ENCODE data around the gene POU2AF3. TPM values are rescaled to one million over a fixed set of nuclear protein-coding genes. Genes with fewer than 3 reads are reported as not detected.
"Not testable (repeated sequence)": the region's sequence is repeated elsewhere in the genome, so short reads cannot be mapped to it uniquely, and the experiment has no call there.

The POU2AF3 gene
- polyA plus RNA-seq, 4 donors: 7.0 to 9.2 (median 7.6) TPM

DNA sequence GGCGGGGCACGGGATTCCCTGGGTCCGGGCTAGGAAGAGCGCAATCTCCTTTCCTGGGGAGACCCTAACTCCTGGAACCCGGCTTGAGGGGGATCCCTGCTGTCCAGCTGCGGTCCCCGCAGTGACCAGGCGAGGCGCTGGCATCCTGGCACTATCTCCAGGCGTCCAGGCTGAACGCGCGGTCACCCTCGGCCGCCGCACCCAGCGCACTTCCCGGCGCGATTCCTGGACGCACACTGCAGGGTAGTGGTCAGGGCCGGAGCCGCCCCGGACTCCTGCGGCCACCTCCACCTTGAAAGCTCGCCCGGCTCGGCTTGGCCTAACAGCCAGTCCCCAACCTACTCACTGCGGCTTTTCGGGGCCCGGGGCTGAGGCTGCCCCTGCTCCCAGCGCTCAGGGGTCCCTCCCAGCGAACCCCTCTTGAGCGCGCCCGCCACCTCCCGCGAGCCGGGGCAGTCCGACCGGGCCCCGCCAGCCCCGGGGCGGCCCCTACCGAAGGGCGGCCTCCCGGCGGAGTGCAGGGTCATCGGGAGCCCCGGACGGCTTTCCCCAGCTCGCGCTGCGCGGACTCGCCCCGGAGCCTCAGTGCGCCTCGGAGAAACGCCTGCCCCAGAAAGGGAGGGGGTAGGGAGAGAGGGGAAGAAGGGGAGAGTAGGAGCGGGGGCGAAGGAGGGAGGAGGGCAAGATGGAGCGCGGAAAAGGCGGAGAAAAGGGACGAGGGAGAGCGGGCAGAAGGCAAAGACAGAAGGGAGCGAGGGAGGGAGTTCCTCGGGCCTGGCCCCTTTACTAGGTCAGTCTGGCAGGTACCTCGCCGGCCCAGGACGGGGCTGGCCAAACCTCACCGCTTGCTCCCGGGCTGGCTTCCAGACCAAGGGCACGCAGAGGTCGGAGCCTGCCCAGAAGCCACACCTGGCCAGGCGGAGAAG lies 1.0 kb downstream of the POU2AF3 start:
- peak in 3 of 4 donors; percentile 23 to 55 (median 42) for DNase-seq (ENCODE audit: low read depth in 4 of 4, low spot score in 2 of 4)

DNA sequence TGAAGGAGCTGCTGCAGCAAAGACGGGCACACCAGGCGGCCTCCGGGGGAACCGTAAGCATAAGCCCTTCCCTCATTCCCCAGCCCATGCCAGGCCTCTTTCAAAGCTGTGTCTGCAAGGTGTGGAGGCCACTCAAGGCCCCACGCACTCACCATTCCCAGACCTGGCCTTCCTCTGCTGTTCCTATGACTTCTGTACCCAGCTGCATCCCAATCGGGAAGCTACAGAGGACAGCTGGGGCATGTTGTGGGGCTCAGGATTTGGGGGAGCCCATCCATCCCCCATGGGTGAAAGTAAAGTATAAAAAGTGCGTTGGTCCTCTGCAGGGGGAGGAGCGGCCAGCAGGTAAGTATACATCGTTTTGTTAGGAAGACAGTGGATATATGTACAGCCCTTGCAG lies 2.2 kb downstream of the POU2AF3 start:
- no peak for DNase-seq (ENCODE audit: low read depth in 4 of 4, low spot score in 2 of 4)

DNA sequence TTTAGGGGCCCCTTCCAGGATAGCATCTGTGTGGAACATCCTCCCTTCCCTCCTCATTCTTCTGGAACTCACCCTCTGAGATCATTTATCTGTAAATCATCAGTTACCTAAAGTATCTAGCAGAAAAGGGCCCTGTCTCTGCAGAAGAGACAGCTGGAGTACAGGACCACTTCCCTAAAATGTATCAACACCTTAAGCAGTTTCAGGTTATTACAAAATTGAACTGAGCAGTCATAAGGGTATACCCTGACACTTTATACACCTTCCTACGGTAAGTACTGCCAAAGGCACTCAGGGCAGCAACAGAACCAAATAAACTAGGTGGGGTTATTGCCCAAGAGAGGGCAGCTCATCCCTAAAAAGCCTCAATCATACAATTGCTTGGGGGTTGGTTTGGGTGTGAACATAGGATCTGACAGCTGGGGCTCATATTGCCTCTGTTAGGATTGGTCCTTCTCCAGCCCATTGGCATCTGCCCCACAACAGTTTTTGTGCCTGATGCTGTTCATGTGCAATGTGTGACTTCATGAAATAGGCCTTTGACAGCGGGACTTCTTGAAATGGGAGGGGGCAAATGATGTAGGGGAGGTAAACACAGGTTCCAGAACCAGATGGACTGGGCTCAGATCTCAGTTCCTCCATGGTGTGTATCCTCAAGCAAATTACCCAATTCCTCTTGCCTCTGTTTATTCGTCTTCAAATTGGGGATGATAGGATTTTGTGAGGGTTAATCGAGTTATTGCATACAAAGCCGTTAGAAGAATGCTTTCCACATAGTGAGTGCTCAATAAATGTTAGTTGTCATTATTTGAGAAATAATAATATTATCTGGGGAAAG lies 2.9 kb downstream of the POU2AF3 start:
- DNase-seq (ENCODE audit: low read depth in 4 of 4, low spot score in 2 of 4): no peak

DNA sequence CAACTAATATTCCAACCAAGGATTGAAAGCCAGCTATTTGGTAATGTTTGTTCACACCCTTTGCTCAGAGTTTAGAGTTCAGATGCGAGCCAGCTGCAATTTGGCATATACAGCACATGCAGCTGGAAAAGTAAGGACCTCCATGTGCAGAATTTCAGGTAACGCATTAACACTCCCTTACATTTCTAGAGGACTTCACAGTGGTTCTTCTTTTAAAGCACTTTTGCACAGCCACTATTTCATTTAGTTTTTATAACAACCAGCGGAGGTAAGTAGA lies 3.4 kb downstream of the POU2AF3 start:
- DNase-seq (ENCODE audit: low read depth in 4 of 4, low spot score in 2 of 4): no peak

DNA sequence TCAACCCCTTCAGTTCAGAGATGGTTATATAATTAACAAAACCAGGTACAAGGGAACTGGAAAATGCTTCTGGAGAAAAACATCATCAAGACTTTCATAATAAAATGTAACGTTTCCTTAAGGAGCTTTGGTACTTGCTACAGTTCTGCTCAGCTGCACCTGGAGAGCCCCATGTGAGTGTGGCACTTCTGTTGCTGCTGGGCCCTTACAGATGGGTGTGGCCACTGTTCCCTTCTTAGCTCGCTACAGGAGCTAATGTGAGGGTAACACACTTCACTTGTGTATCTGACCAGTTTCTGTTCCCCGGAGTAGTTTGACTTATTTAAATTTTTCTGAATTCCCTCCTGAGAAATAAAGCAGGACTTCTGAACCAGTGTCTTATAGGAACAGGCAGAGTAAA lies 4.0 kb downstream of the POU2AF3 start:
- no peak for DNase-seq (ENCODE audit: low read depth in 4 of 4, low spot score in 2 of 4)

DNA sequence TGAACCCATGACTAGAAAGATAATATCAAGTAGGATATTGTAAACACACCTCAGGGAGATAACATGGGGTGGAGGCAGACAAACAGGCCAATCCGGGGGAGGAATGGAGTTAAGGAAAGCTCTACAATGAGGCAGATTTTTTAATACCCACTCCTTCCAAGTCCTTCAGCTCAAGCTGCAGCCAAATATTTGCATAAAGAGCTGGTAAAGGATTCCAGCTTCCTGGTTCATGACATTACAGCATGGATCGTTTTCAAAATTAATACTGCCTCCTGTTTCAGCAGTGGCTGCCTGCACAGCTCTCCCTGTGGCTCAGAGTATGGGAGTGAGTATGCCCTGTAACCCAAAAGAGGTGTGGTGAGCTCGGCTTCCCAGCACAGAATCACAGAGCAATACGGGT lies 5.1 kb downstream of the POU2AF3 start:
- no peak for DNase-seq (ENCODE audit: low read depth in 4 of 4, low spot score in 2 of 4)

DNA sequence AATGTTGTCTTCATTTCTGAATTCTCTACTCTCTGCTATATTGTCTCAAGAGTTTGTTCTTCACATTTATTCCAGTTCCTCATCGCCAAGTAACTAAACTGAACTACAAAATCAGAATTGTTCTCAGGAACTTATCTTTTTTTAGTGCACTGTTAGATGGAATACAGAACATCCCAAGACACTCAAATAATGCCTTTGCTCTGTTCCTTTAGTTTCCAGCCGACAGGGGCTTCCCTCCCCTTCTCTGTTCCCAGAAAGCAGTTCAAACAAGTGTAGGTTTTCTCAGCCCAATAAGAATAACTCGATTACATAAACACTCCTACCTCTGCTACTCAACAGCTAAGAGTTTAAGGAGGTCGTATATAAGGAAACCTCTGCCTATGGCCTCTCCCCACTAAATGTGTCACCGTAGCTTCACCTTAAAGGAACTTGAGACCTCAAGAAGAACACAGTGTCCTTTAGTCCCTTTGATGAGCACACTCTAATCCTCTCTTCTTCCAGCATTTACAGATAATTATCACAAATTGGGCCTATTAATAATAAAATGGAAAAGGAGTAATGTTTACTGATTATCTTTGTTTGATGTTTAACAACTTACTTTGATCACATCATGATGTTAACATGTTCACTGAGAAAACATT lies 6.9 kb downstream of the POU2AF3 start:
- no peak for DNase-seq (ENCODE audit: low read depth in 4 of 4, low spot score in 2 of 4)

DNA sequence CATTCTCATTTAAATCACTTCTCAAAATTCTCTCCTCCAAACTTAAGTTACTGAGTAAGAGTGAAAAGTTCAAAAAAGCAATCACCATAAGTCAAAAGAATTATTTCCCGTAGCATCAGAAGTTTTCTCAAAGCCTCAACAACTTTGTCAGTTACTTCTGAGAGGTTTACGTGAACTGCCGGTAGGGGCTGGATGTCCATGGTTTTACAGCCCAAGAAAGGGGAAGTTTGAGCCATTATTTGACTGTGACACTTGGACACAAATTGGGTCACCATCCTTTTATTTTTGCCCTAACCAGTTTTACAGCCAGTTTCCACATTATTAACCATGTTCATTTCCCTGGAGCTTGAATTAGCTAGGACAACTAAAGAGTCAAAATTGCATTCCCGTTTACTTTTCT lies 7.5 kb downstream of the POU2AF3 start:
- DNase-seq (ENCODE audit: low read depth in 4 of 4, low spot score in 2 of 4): no peak

DNA sequence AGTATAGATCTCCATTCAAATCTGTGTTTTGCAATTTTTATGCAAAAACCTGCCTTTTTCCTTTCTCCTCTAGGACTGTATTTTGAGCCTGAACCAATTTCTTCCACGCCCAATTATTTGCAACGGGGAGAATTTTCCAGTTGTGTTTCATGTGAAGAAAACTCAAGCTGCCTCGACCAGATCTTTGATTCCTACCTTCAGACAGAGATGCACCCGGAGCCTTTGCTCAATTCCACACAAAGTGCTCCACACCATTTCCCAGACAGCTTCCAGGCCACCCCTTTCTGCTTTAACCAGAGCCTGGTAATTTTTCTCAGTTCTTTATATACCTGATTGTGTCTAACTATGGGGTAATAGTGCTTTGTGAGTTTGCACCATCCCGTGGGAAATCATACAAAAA lies 8.0 kb downstream of the POU2AF3 start:
- DNase-seq (ENCODE audit: low read depth in 4 of 4, low spot score in 2 of 4): no peak

DNA sequence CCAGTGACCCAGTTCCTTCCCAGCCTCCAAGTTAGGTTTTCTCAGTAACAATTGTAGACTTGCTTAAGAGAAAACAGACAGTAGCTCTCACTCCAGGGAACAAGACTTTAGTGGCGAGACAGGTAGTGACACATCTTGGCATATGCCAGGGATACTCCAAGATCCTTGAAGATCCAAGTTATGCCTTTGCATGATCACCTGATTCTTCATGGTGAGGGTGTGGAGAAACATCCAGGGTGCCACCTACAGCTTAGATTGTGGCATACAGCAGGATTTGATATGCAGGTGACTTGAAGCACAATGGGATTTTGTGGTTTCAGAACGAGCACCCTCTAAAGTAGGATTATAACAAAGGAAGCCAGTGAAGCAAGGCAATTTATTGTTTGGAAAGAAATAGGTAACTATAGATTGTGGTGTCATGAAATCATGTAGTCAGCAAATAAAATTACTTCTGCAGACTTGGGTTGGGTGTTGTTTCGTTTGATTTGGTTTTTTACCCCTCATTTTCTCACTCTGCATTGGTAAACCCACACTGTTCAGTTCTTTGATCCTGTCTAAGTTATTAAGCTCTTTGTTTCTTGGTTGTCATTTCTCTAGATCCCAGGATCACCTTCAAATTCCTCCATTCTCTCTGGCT lies 9.2 kb downstream of the POU2AF3 start:
- no peak for DNase-seq (ENCODE audit: low read depth in 4 of 4, low spot score in 2 of 4)

DNA sequence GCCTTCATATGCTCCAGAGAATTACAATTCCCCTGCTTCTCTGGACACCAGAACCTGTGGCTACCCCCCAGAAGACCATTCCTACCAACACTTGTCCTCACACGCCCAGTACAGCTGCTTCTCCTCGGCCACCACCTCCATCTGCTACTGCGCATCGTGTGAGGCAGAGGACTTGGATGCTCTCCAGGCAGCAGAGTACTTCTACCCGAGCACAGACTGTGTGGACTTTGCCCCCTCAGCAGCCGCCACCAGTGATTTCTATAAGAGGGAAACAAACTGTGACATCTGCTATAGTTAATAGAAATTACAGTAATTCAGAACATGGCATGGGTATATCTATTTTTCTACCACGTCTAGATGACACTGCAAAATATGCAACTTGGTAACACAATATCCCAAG lies 9.8 kb downstream of the POU2AF3 start:
- DNase-seq (ENCODE audit: low read depth in 4 of 4, low spot score in 2 of 4): no peak

DNA sequence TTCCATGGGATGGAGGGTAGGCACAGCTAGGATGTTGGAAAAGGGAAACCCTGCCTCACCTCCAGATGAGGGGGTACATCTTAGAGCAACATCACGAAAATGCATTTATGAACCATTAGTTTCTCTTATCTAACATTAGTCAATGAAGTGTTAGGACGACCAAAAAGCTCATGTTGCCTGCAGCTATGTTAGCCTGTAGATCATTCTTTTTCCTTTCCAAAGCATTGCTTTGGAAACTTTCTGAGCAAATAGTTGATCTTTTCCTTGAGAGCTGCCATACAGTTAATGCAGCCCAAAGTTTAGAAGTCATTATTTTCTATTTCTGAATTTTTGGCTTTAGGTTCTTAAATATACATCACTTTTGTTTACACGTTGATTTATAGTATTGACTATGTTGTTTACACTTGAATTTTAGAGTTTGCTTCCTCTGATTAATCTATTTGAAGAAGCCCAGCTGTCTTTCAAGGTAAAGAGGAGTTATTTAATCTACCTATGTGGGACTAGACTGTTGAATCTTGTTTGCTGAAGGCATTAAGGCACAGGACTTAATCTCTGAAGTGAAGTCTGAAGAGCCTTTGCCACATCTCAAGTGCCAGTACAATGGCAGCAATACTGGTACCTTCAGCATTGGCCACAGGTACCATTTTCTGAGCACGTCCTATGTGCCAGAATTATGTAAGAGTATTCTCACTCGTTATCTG lies 11.0 kb downstream of the POU2AF3 start:
- no peak for DNase-seq (ENCODE audit: low read depth in 4 of 4, low spot score in 2 of 4)

DNA sequence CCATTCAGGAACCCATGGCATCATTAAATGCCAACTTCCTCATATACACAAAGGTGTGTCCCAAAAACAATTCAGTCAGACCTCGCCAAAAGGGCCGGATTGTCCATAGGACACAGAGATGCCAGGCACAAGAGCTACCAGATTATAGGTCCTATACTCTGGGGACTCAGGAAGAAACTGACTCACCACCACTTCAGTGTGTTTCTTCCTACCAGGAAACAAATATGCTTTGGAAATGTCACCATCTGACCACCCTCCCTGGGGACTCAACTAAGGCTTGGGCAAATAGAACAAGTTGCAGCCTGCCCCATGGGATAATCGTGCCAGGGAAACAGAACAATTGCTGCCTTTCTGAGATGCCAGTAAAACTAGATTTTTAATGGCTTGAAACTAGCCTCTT lies 11.7 kb downstream of the POU2AF3 start:
- DNase-seq (ENCODE audit: low read depth in 4 of 4, low spot score in 2 of 4): no peak

DNA sequence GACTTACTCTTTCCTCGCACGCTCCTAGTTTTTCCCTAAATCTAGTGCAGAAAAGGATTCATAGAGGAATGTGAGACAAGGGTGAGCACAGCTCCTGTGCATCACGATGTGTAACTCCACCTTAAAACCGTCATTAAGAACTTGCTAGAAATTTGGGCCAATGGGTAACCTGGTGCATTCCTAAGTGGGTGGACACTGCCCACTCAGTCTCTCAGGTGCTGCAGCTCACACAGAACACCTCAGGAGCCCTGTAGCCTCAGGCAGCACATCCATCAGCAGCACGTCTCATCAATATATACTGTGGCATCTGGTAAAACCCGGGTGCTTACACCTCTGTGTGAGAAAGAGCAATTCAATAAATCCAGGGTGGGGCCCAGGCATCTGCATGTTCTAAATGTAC lies 12.4 kb downstream of the POU2AF3 start:
- DNase-seq (ENCODE audit: low read depth in 4 of 4, low spot score in 2 of 4): no peak

DNA sequence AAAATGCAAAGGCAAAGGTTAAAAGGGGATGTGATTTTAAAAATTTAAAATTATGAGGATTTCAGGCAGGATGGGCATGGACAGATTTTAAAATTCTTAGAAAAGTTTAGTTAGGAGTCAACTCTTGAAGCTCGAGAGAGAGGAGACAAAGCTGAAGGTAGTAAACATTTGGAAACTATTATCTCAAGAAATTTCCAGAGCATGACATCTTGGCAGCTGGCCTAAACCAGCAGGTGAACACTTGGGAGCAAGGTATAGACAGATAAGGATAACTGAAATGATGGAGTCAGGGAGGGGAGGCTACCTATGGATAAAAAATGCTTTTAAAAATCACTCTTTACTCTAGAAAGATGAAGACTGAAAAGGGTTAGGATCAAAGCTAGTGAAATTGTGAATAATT lies 13.7 kb downstream of the POU2AF3 start:
- DNase-seq (ENCODE audit: low read depth in 4 of 4, low spot score in 2 of 4): no peak

DNA sequence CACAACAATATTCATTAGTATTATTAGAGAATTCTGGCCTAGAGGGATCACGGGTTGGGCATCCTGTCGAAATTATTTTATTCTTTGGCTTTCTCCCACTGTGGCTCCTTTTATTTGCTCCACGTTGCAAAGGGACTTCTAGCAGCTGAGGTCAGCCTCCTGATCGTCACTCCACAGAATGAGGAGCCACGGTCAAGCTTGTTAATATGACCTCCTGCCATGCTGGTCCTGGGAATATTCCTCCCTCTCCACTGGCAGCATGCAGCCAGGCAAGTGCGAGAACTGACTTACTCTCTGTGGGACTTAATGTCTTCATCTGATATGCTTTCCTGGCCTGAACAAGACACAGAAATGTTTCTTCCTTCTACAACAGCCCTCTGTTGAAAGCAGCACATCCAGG lies 20.9 kb downstream of the POU2AF3 start:
- no peak for DNase-seq (ENCODE audit: low read depth in 4 of 4, low spot score in 2 of 4)

DNA sequence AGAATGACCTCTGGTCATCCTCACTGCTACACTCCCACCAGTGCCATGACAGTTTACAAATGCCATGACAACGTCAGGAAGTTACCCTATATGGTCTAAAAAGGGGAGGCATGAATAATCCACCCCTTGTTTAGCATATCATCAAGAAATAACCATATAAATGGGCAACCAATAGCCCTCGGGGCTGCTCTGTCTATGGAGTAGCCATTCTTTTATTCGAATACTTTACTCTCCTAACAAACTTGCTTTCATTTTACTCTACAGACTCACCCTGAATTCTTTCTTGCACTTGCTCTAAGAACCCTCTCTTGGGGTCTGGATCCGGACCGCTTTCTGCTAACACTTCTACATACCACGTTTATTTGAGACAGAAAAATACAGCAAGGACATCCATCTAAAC lies 21.9 kb downstream of the POU2AF3 start:
- DNase-seq (ENCODE audit: low read depth in 4 of 4, low spot score in 2 of 4): not testable (repeated sequence)

DNA sequence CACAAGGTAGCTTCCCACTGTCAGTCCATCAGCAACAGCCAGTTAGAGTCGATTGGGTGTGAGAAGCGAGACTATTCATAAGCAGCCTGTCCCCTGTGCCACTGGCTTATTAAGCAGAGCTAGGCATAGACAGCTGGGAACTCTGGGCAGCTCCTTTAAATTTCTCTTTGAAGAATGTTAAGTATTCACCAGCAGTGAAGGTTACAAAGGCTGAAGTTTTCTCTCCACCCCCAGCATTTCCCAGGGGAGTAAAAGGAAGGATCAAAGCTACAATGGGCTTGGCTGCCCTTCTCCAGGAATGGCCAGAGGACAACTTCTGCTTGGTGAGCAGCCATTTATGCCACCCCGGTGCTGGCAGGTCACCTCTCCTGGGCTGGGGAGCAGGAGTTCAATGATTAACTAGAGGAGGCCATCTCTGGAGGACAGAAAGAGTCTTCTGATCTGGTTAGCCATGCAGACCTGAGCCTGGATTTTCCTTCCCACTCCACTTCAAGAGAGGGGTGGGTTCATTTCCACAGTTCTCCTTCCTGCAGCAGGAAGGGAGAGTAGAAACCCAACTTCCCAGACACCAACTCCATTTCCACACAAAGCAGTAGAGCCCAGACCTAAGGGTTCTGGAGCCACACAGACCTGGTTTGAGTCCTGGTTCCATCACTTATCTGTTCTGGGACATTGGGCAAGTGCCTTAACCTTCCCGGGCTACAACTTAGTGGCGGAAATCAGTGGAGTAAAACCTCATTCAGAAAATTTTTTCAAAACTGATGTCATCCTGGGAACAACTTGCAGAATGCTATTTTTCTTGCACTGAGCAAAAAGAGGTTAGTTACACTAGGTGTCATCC lies 22.6 kb downstream of the POU2AF3 start:
- no peak for DNase-seq (ENCODE audit: low read depth in 4 of 4, low spot score in 2 of 4)

DNA sequence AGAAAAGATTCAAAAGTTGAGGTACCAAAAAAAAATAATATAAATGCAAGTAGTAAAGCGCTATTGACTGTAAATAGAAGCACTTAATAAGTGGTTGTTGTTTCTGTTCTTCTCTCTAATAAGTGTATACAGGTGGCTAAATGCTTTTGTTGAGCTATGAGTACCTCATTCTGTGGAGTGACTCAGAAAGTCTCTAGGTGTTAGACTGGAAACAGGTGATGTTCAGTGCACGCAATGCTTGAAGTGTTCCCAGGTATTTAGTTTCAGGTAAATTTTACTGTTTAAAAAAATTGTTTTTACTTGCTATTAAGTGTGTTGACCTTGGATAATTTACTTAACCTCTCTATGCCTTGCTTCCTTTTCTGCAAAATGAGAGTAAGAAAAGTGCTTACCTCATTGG lies 24.2 kb downstream of the POU2AF3 start:
- DNase-seq (ENCODE audit: low read depth in 4 of 4, low spot score in 2 of 4): no peak

Measured in left renal cortex interstitium (tissue), 4 donors.